ENCODE measurements around the gene IL12RB1. TPM values are rescaled to one million over a fixed set of nuclear protein-coding genes. Genes with fewer than 3 reads are reported as not detected.

The IL12RB1 gene
- total and polyA plus RNA-seq, 2 of the 13 experiments (the other 11 are each of a cell fraction or from before 2014, with no cell fraction given), result 0.03 to 0.04 TPM

DNA sequence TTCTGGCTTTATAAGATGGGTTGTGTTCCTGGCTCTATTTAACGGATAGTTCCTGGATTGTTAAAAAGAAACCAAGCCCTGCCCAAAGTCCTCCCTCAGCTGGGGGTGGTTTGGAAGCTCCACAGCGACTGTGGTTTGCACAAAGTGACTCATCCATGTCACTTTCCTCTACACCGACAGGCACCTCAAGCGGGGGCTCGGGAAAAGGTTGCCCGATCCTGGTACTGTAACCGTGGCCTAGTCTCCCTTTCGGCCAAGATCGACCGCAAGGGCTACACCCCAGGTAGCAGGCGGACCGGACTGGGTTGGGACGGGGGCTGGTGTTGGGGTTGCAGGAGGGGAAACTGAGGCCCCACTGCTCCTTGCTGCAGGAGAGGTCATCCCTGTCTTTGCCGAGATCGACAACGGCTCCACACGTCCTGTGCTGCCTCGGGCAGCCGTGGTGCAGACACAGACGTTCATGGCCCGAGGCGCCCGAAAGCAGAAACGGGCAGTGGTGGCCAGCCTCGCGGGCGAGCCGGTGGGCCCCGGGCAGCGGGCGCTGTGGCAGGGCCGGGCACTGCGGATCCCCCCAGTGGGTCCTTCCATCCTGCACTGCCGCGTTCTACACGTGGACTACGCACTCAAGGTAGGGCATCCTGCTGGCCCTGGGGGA is 77.2 kb downstream of the IL12RB1 start:
- ChIA-PET POLR2A (interaction anchor here (0.6 kb wide), 1 partner anchor 170 kb away, joined by 3 read pairs; no protein-coding TSS in a partner anchor), CTCF (ENCODE audit: low intra/inter-chr PET ratio, low total read pairs) (interaction anchor here (0.8 kb wide), 1 partner anchor 49 kb away, joined by 3 read pairs; no protein-coding TSS in a partner anchor)
- H3K4me1 ChIP-seq (ENCODE audit: insufficient read depth, low read length), result peaks cover 54% of the 10 kb centered on the region
- H3K79me2 ChIP-seq (ENCODE audit: insufficient read depth, low read length), result no peaks in the 10 kb centered on the region
- BruUV-seq (replicated peaks), result no TSS peak
- 73% methylated on average over 14 of the region's 37 CpGs for WGBS (ENCODE audit: low lambda C conversion rate)
- intact Hi-C loops (cut with micrococcal nuclease; ENCODE audit: unreplicated experiment) (no loop called here), in situ Hi-C loops (cut with HindIII; ENCODE audit: extremely low pct_ligation_motif_present, low pct_unique_long_range_greater_than_20kb) (loop anchor here (5.0 to 10.0 kb wide), 2 partner anchors 48 to 165 kb away; partner anchors contain the start of gene IFI30)
- no peaks in the 10 kb centered on the region for H3K9me3 ChIP-seq (ENCODE audit: low read length)
- ATAC-seq, result peak; percentile 52
- H3K27me3 ChIP-seq (ENCODE audit: control insufficient read depth in 1 of 2, insufficient read depth in 2 of 2, low read length in 2 of 2), result no peaks in the 10 kb centered on the region
- peaks cover 5% of the 10 kb centered on the region in 2 experiments; a peak in 3 of 5 replicates for H3K36me3 ChIP-seq (replicated peaks in 1 of 2; ENCODE audit: control insufficient read depth in 1 of 2, insufficient read depth in 2 of 2, low read length in 2 of 2)
- no peak overlapping the region for H3K27ac ChIP-seq (ENCODE audit: extremely low read length, insufficient read depth, low read length)
- FAIRE-seq, result peak; percentile 71
- peak; percentile 64 for DNase-seq (ENCODE audit: low spot score)
- no peak overlapping the region; a peak in 1 of 6 replicates for H3K4me3 ChIP-seq (replicated peaks in 1 of 3; ENCODE audit: insufficient read depth in 1 of 3, low read depth in 2 of 3, low read length in 3 of 3)
- H3K9ac ChIP-seq (ENCODE audit: insufficient read depth, low read depth, low read length), result 0 out of 2 replicates have a peak overlapping the region, but pooled peaks have one; percentile 11
- no peak overlapping the region for H2AFZ ChIP-seq (ENCODE audit: low read length)
- peak overlapping the region; percentile 49 for H3K4me2 ChIP-seq (ENCODE audit: low read depth, low read length)
- H4K20me1 ChIP-seq (ENCODE audit: insufficient read depth, low read length), result no peaks in the 10 kb centered on the region
- no peak for TF ChIP-seq ISL2 (CRISPR knock-in tag; IDR thresholded peaks at IDR 0.05)
- TF ChIP-seq, protein P1, sequence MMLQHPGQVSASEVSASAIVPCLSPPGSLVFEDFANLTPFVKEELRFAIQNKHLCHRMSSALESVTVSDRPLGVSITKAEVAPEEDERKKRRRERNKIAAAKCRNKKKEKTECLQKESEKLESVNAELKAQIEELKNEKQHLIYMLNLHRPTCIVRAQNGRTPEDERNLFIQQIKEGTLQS (CRISPR knock-in tag; IDR thresholded peaks at IDR 0.05), result 0 out of 2 replicates have a peak, but pooled peaks have one; percentile 72
- TF ChIP-seq TCF7L2 (IDR thresholded peaks at IDR 0.05; ENCODE audit: low read depth, low read length), result no peak
- TF ChIP-seq SKIL (CRISPR knock-in tag; IDR thresholded peaks at IDR 0.05; ENCODE audit: borderline replicate concordance), result 0 out of 2 replicates have a peak, but pooled peaks have one; percentile 13
- TF ChIP-seq PRDM10 (CRISPR knock-in tag; IDR thresholded peaks at IDR 0.05; ENCODE audit: low read depth), result peak; percentile 27; the same call in 1 of the 2 replicates
- TF ChIP-seq HNF4A (CRISPR knock-in tag; IDR thresholded peaks at IDR 0.05), result peak; percentile 34
- TF ChIP-seq SNAI1 (CRISPR knock-in tag; IDR thresholded peaks at IDR 0.05; ENCODE audit: borderline replicate concordance), result no peak
- no peak for TF ChIP-seq LCORL (IDR thresholded peaks at IDR 0.05)
- peak; percentile 55; the same call in 1 of the 2 replicates for TF ChIP-seq LCORL (CRISPR knock-in tag; IDR thresholded peaks at IDR 0.05)
- TF ChIP-seq ZNF652 (CRISPR knock-in tag; IDR thresholded peaks at IDR 0.05; ENCODE audit: borderline replicate concordance, low read depth), result no peak
- no peak for TF ChIP-seq BRF2 (CRISPR knock-in tag; IDR thresholded peaks at IDR 0.05)
- no peak for TF ChIP-seq GABPA (IDR thresholded peaks at IDR 0.05; ENCODE audit: low read depth, low read length)
- TF ChIP-seq GABPA (CRISPR knock-in tag; IDR thresholded peaks at IDR 0.05; ENCODE audit: low read depth), result no peak
- no peak for TF ChIP-seq ZXDC (CRISPR knock-in tag; IDR thresholded peaks at IDR 0.05)
